Measurements from ENCODE around the gene KSR2.

Gene KSR2

GRCh38 chr12:117674763-117675162 is 294.0 kb downstream of the KSR2 start:
- TF ChIP-seq GATA2 (IDR thresholded peaks at IDR 0.05; ENCODE audit: low read depth, low read length) (no peak), GATA3 (IDR thresholded peaks at IDR 0.05; ENCODE audit: low read depth, low read length) (no peak)

GRCh38 chr12:117674313-117674712 is 294.5 kb downstream of the KSR2 start:
- TF ChIP-seq GATA3 (IDR thresholded peaks at IDR 0.05; ENCODE audit: low read depth, low read length) (no peak), GATA2 (IDR thresholded peaks at IDR 0.05; ENCODE audit: low read depth, low read length) (no peak)

- TF ChIP-seq GATA2 (IDR thresholded peaks at IDR 0.05; ENCODE audit: low read depth, low read length) = no peak
- TF ChIP-seq GATA3 (IDR thresholded peaks at IDR 0.05; ENCODE audit: low read depth, low read length) = no peak
Measured at GRCh38 chr12:117671734-117672133, 297.1 kb downstream of the KSR2 start.

- TF ChIP-seq GATA3 (IDR thresholded peaks at IDR 0.05; ENCODE audit: low read depth, low read length) = no peak
- no peak for TF ChIP-seq GATA2 (IDR thresholded peaks at IDR 0.05; ENCODE audit: low read depth, low read length)
Measured at GRCh38 chr12:117664169-117664568, 304.6 kb downstream of the KSR2 start.

- TF ChIP-seq GATA2 (IDR thresholded peaks at IDR 0.05; ENCODE audit: low read depth, low read length) = no peak
- TF ChIP-seq GATA3 (IDR thresholded peaks at IDR 0.05; ENCODE audit: low read depth, low read length) = no peak
Measured at GRCh38 chr12:117662620-117663395, 306.0 kb downstream of the KSR2 start.

GRCh38 chr12:117662220-117662619 is 306.6 kb downstream of the KSR2 start:
- TF ChIP-seq GATA2 (IDR thresholded peaks at IDR 0.05; ENCODE audit: low read depth, low read length) = no peak
- TF ChIP-seq GATA3 (IDR thresholded peaks at IDR 0.05; ENCODE audit: low read depth, low read length) = no peak

- TF ChIP-seq GATA2 (IDR thresholded peaks at IDR 0.05; ENCODE audit: low read depth, low read length) (no peak), GATA3 (IDR thresholded peaks at IDR 0.05; ENCODE audit: low read depth, low read length) (no peak)
Measured at GRCh38 chr12:117661471-117661870, 307.3 kb downstream of the KSR2 start.

GRCh38 chr12:117660896-117661295 is 307.9 kb downstream of the KSR2 start:
- TF ChIP-seq GATA2 (IDR thresholded peaks at IDR 0.05; ENCODE audit: low read depth, low read length) = no peak
- TF ChIP-seq GATA3 (IDR thresholded peaks at IDR 0.05; ENCODE audit: low read depth, low read length) = no peak

GRCh38 chr12:117658226-117658625 is 310.6 kb downstream of the KSR2 start:
- TF ChIP-seq GATA2 (IDR thresholded peaks at IDR 0.05; ENCODE audit: low read depth, low read length) = 0 out of 2 replicates have a peak, but pooled peaks have one; percentile 11
- no peak for TF ChIP-seq GATA3 (IDR thresholded peaks at IDR 0.05; ENCODE audit: low read depth, low read length)

GRCh38 chr12:117649796-117650195 is 319.0 kb downstream of the KSR2 start:
- TF ChIP-seq GATA3 (IDR thresholded peaks at IDR 0.05; ENCODE audit: low read depth, low read length) (no peak), GATA2 (IDR thresholded peaks at IDR 0.05; ENCODE audit: low read depth, low read length) (no peak)

GRCh38 chr12:117646520-117646919 is 322.3 kb downstream of the KSR2 start:
- TF ChIP-seq GATA2 (IDR thresholded peaks at IDR 0.05; ENCODE audit: low read depth, low read length) (no peak), GATA3 (IDR thresholded peaks at IDR 0.05; ENCODE audit: low read depth, low read length) (no peak)

- no peak for TF ChIP-seq GATA2 (IDR thresholded peaks at IDR 0.05; ENCODE audit: low read depth, low read length)
- TF ChIP-seq GATA3 (IDR thresholded peaks at IDR 0.05; ENCODE audit: low read depth, low read length) = no peak
Measured at GRCh38 chr12:117645473-117645872, 323.3 kb downstream of the KSR2 start.

GRCh38 chr12:117643971-117644370 is 324.8 kb downstream of the KSR2 start:
- TF ChIP-seq GATA3 (IDR thresholded peaks at IDR 0.05; ENCODE audit: low read depth, low read length) = no peak
- peak; percentile 58 for TF ChIP-seq GATA2 (IDR thresholded peaks at IDR 0.05; ENCODE audit: low read depth, low read length)

GRCh38 chr12:117641885-117642284 is 326.9 kb downstream of the KSR2 start:
- no peak for TF ChIP-seq GATA2 (IDR thresholded peaks at IDR 0.05; ENCODE audit: low read depth, low read length)
- no peak for TF ChIP-seq GATA3 (IDR thresholded peaks at IDR 0.05; ENCODE audit: low read depth, low read length)

GRCh38 chr12:117640511-117640910 is 328.3 kb downstream of the KSR2 start:
- TF ChIP-seq GATA2 (IDR thresholded peaks at IDR 0.05; ENCODE audit: low read depth, low read length) (no peak), GATA3 (IDR thresholded peaks at IDR 0.05; ENCODE audit: low read depth, low read length) (no peak)
